GM21825 (cell line): ENCODE results near the gene ST3GAL2.
A peak's percentile ranks its signal among the peaks of the same experiment; 100 is the strongest.
"Not testable (repeated sequence)": the region's sequence is repeated elsewhere in the genome, so short reads cannot be mapped to it uniquely, and the experiment has no call there.

ENCODE experiments used
- ATAC-seq: cut with Tn5 transposase; IDR thresholded peaks from one replicate; pipeline ENCODE4 v1.9.1; 2021; ENCODE audit warnings: mild to moderate bottlenecking, moderate library complexity; ENCODE audit not compliant: unreplicated experiment

ST3GAL2 gene

GRCh38 chr16:70468776-70469525 lies 30.1 kb upstream of the ST3GAL2 start:
- ATAC-seq, result no peak

- no peak for ATAC-seq
These were observed 28.7 kb upstream of the ST3GAL2 start for GRCh38 chr16:70467608-70468007.

GRCh38 chr16:70467113-70467512 lies 28.2 kb upstream of the ST3GAL2 start:
- no peak for ATAC-seq

- no peak for ATAC-seq
These were observed 27.8 kb upstream of the ST3GAL2 start for GRCh38 chr16:70466805-70467076.

- ATAC-seq, result no peak
These were observed 27.3 kb upstream of the ST3GAL2 start for GRCh38 chr16:70465999-70466804.

GRCh38 chr16:70463235-70463634 lies 24.3 kb upstream of the ST3GAL2 start:
- ATAC-seq, result no peak

GRCh38 chr16:70460737-70461261 lies 21.9 kb upstream of the ST3GAL2 start:
- no peak for ATAC-seq

GRCh38 chr16:70457446-70458166 lies 18.7 kb upstream of the ST3GAL2 start:
- ATAC-seq, result no peak

- no peak for ATAC-seq
These were observed 17.0 kb upstream of the ST3GAL2 start for GRCh38 chr16:70455910-70456309.

GRCh38 chr16:70454222-70455034 lies 15.5 kb upstream of the ST3GAL2 start, which contains the start of gene FCSK:
TSS of gene FCSK (plus strand) at chr16:70454595. CDS start at chr16:70463191, 8,596 bp downstream.
- peak; percentile 85 for ATAC-seq

GRCh38 chr16:70453892-70454221 lies 15.0 kb upstream of the ST3GAL2 start:
- no peak for ATAC-seq

- no peak for ATAC-seq
These were observed 14.4 kb upstream of the ST3GAL2 start for GRCh38 chr16:70453117-70453891.

GRCh38 chr16:70451004-70451340 lies 12.1 kb upstream of the ST3GAL2 start:
- not testable (repeated sequence) for ATAC-seq

- not testable (repeated sequence) for ATAC-seq
These were observed 11.5 kb upstream of the ST3GAL2 start for GRCh38 chr16:70450142-70451003.

GRCh38 chr16:70448075-70448474 lies 9.2 kb upstream of the ST3GAL2 start:
- ATAC-seq, result no peak

GRCh38 chr16:70444249-70445063 lies 5.6 kb upstream of the ST3GAL2 start:
- no peak for ATAC-seq

- no peak for ATAC-seq
These were observed 3.4 kb upstream of the ST3GAL2 start for GRCh38 chr16:70442344-70442743.

- ATAC-seq, result no peak
These were observed 2.6 kb upstream of the ST3GAL2 start for GRCh38 chr16:70441406-70441990.
